OCI-LY7 (cell line): ENCODE results near the gene USP27X. TPM values are rescaled to one million over a fixed set of nuclear protein-coding genes. Genes with fewer than 3 reads are reported as not detected.

Experiments
- BruUV-seq: library from RNA; stranded (reverse); fragments of 400-500 nt; replicated peaks from 2 replicates; lab custom pipeline; 2021; lab: Mats Ljungman, UMichigan
- CTCF ChIA-PET: fragments of 300-600 bp; sonication (Branson Sonifier 250); formaldehyde crosslinking; loops from one replicate; lab custom pipeline; 2022; ENCODE audit warnings: antibody characterized with exemption; ENCODE audit not compliant: unreplicated experiment; lab: Charles Lee
- POLR2A ChIA-PET: fragments of 300-600 bp; sonication (Branson Sonifier 250); formaldehyde crosslinking; loops from one replicate; lab custom pipeline; 2022; ENCODE audit warnings: antibody characterized with exemption; lab: Charles Lee
- DNase-seq: peaks from one replicate; pipeline ENCODE4 v3.0.0-alpha.2; 2015; ENCODE audit warnings: low spot score
- H2AFZ ChIP-seq: fragments of 200-600 bp; sonication (generic), shearing (Covaris generic); 2 replicates; pipeline ENCODE4 v1.6.1; 2014; ENCODE audit warnings: mild to moderate bottlenecking, antibody characterized with exemption, low read length, moderate library complexity
- H3K27ac ChIP-seq: fragments of 200-600 bp; sonication (generic); 2 replicates; pipeline ENCODE4 v1.5.1; 2014; ENCODE audit warnings: mixed run types, low read depth, mild to moderate bottlenecking, moderate library complexity, low read length, inconsistent platforms; ENCODE audit not compliant: poor library complexity, severe bottlenecking
- H3K36me3 ChIP-seq: fragments of 200-600 bp; sonication (generic); 2 replicates; pipeline ENCODE4 v1.6.1; 2014; ENCODE audit warnings: mild to moderate bottlenecking, antibody characterized with exemption, low read length, moderate library complexity, mixed read lengths; ENCODE audit not compliant: insufficient read depth
- H3K4me1 ChIP-seq: fragments of 200-600 bp; sonication (generic); 2 replicates; pipeline ENCODE4 v1.5.1; 2014; ENCODE audit warnings: mild to moderate bottlenecking, low read length; ENCODE audit not compliant: insufficient read depth, poor library complexity, severe bottlenecking
- H3K4me2 ChIP-seq: fragments of 200-600 bp; sonication (generic); 2 replicates; pipeline ENCODE4 v1.6.1; 2014; ENCODE audit warnings: mild to moderate bottlenecking, low read length
- H3K4me3 ChIP-seq: fragments of 200-600 bp; sonication (generic); 2 replicates; pipeline ENCODE4 v1.5.1; 2014; ENCODE audit warnings: mild to moderate bottlenecking, low read depth, low read length; ENCODE audit not compliant: poor library complexity, severe bottlenecking
- H3K79me2 ChIP-seq: fragments of 200-600 bp; sonication (generic); 2 replicates; pipeline ENCODE4 v1.6.1; 2016; ENCODE audit warnings: low read depth, mild to moderate bottlenecking, low read length, moderate library complexity, mixed read lengths; ENCODE audit not compliant: insufficient read depth
- H3K9me2 ChIP-seq: fragments of 200-600 bp; sonication (generic); 2 replicates; pipeline ENCODE4 v1.6.1; 2016; ENCODE audit warnings: mild to moderate bottlenecking, low read length, mixed read lengths; ENCODE audit not compliant: insufficient read depth
- H3K9me3 ChIP-seq: fragments of 200-600 bp; sonication (generic); 2 replicates; pipeline ENCODE4 v1.6.1; 2014; ENCODE audit warnings: mild to moderate bottlenecking, mixed run types, low read length, mixed read lengths
- H4K20me1 ChIP-seq: fragments of 200-600 bp; sonication (generic); 2 replicates; pipeline ENCODE4 v1.6.1; 2014; ENCODE audit warnings: mild to moderate bottlenecking, antibody characterized with exemption, low read length, moderate library complexity, mixed read lengths; ENCODE audit not compliant: insufficient read depth
- EZH2phosphoT487 ChIP-seq: fragments of 200-600 bp; sonication (generic); IDR thresholded peaks from 2 replicates; pipeline ENCODE4 v1.6.1; 2018; ENCODE audit warnings: low read depth, borderline replicate concordance, mild to moderate bottlenecking, mixed run types, antibody characterized with exemption, low read length, moderate library complexity, mixed read lengths
- intact Hi-C: fragments of 100-400 bp; cut with micrococcal nuclease; formaldehyde crosslinking; loops from one replicate; pipeline ENCODE4 v1.10.0; 2022; ENCODE audit not compliant: unreplicated experiment
- total RNA-seq, 2 experiments: library from RNA; depleted of rRNA in 1 of 2; stranded (reverse); fragments of >200 nt in 1 of 2; shearing (Covaris generic) in 1 of 2; gene quantifications; 2 replicates each; pipeline ENCODE4 v1.2.3, GENCODE V29; 2014 to 2022
- TF ChIP-seq, protein P1 (sequence below): fragments of 200-600 bp; sonication (generic); conservative IDR thresholded peaks from 2 replicates; pipeline ENCODE4 v1.5.1; 2014; ENCODE audit warnings: mild to moderate bottlenecking, antibody characterized with exemption, low read length, moderate library complexity, mixed read lengths

Gene USP27X
- total RNA-seq, 2 experiments from 2014 or later, result 1.2 to 1.8 TPM

- ChIA-PET POLR2A (no interaction called here), CTCF (interaction anchor here (0.7 to 1.3 kb wide), 2 partner anchors 35 to 38 kb away, joined by 3 read pairs; partner anchors contain the start of gene CLCN5)
- peak; percentile 53 for DNase-seq
- intact Hi-C loops, result loop anchor here (5.0 kb wide), 1 partner anchor 33 kb away; no protein-coding TSS in a partner anchor
- no peaks in the 10 kb centered on the region for H4K20me1 ChIP-seq
- H3K79me2 ChIP-seq, result no peaks in the 10 kb centered on the region
- TF ChIP-seq, protein P1, sequence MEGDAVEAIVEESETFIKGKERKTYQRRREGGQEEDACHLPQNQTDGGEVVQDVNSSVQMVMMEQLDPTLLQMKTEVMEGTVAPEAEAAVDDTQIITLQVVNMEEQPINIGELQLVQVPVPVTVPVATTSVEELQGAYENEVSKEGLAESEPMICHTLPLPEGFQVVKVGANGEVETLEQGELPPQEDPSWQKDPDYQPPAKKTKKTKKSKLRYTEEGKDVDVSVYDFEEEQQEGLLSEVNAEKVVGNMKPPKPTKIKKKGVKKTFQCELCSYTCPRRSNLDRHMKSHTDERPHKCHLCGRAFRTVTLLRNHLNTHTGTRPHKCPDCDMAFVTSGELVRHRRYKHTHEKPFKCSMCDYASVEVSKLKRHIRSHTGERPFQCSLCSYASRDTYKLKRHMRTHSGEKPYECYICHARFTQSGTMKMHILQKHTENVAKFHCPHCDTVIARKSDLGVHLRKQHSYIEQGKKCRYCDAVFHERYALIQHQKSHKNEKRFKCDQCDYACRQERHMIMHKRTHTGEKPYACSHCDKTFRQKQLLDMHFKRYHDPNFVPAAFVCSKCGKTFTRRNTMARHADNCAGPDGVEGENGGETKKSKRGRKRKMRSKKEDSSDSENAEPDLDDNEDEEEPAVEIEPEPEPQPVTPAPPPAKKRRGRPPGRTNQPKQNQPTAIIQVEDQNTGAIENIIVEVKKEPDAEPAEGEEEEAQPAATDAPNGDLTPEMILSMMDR, result peak; percentile 80
- TF ChIP-seq EZH2phosphoT487, result no peak
- no TSS peak for BruUV-seq
- no peaks in the 10 kb centered on the region for H3K9me2 ChIP-seq
- no peak overlapping the region for H3K27ac ChIP-seq
- peaks cover 3% of the 10 kb centered on the region for H3K4me1 ChIP-seq
- no peak overlapping the region for H2AFZ ChIP-seq
- H3K36me3 ChIP-seq, result no peaks in the 10 kb centered on the region
- H3K9me3 ChIP-seq, result no peaks in the 10 kb centered on the region
- H3K4me2 ChIP-seq, result no peak overlapping the region
- H3K4me3 ChIP-seq, result no peak overlapping the region
These were observed 5.1 kb downstream of the USP27X start for GRCh38 chrX:49884290-49884862.

- BruUV-seq, result no TSS peak
- H3K4me3 ChIP-seq, result no peak overlapping the region
- H4K20me1 ChIP-seq, result no peaks in the 10 kb centered on the region
- POLR2A ChIA-PET, result no interaction called here
- CTCF ChIA-PET, result no interaction called here
- H3K36me3 ChIP-seq, result no peaks in the 10 kb centered on the region
- no peak for DNase-seq
- no peaks in the 10 kb centered on the region for H3K79me2 ChIP-seq
- H3K27ac ChIP-seq, result no peak overlapping the region
- H3K4me1 ChIP-seq, result no peaks in the 10 kb centered on the region
- no peaks in the 10 kb centered on the region for H3K9me2 ChIP-seq
- intact Hi-C loops, result no loop called here
- no peak overlapping the region for H3K4me2 ChIP-seq
- H2AFZ ChIP-seq, result no peak overlapping the region
- H3K9me3 ChIP-seq, result no peaks in the 10 kb centered on the region
- TF ChIP-seq, protein P1, result no peak
- TF ChIP-seq EZH2phosphoT487, result no peak
These were observed 13.3 kb downstream of the USP27X start for GRCh38 chrX:49892542-49892941.

DNA sequence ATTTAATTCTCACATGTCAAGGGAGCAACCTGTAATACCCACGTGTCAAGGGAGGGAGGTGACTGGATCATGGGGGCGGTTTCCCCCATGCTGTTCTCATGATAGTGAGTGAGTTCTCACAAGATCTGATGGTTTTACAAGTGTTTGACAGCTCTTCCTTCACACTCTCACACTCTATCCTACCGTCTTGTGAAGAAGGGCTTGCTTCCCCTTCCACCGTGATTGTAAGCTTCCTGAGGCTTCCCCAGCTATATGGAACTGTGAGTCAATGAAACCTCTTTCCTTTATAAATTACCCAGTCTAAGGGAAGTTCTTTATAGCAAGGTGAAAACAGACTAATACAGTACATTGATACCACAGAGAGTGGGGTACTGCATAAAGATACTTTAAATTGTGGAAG is 17.7 kb downstream of the USP27X start:
- POLR2A ChIA-PET, result no interaction called here
- Histone ChIP-seq H3K79me2 (no peaks in the 10 kb centered on the region), H3K9me2 (no peaks in the 10 kb centered on the region), H3K27ac (no peak overlapping the region), H3K9me3 (no peaks in the 10 kb centered on the region), H3K4me2 (no peak overlapping the region), H2AFZ (no peak overlapping the region), H3K36me3 (no peaks in the 10 kb centered on the region), H3K4me3 (no peak overlapping the region), H3K4me1 (no peaks in the 10 kb centered on the region), H4K20me1 (no peaks in the 10 kb centered on the region)
- BruUV-seq, result no TSS peak
- intact Hi-C loops, result no loop called here
- DNase-seq, result no peak
- CTCF ChIA-PET, result no interaction called here
- TF ChIP-seq EZH2phosphoT487, result no peak
- TF ChIP-seq, protein P1, result no peak
